ENCODE data around the gene CAPN11. TPM values are rescaled to one million over a fixed set of nuclear protein-coding genes. Genes with fewer than 3 reads are reported as not detected.

The CAPN11 gene
- 2.4 TPM for total RNA-seq
- long read RNA-seq, partial matches to known transcripts: 1 of 10 reads
- long read RNA-seq, other reads (novel, unspliced or antisense): 9 of 10 reads

DNA sequence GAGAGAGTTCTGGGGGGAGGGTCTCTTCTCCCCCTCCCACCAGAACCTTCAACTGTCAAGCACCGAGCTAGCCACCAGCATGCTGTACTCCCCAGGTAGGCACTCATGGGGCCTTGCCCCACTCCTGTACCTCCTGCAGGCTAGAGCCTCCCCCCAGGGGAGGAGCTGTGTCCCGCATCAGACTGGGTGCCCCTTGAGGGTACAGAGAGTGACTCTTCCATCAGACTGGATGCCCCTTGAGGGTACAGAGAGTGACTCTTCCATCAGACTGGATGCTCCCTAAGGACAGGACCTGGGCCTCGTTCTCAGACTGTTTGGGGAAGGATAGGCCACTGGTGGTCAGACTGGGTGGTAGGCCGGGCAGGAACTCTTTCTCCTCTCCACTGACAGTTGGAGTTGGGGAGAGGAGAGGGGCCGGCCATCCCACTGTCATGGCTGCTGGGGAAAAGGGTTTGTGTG lies at the start of gene CAPN11:
TSS of gene CAPN11 (plus strand) at position 51 of the 459 bp plus-strand sequence. CDS start at position 80, 29 bp downstream.
- no peak for DNase-seq (ENCODE audit: low spot score)

GRCh38 chr6:44109212-44109611 lies 49.4 kb upstream of the CAPN11 start:
- DNase-seq (ENCODE audit: low spot score): no peak

DNA sequence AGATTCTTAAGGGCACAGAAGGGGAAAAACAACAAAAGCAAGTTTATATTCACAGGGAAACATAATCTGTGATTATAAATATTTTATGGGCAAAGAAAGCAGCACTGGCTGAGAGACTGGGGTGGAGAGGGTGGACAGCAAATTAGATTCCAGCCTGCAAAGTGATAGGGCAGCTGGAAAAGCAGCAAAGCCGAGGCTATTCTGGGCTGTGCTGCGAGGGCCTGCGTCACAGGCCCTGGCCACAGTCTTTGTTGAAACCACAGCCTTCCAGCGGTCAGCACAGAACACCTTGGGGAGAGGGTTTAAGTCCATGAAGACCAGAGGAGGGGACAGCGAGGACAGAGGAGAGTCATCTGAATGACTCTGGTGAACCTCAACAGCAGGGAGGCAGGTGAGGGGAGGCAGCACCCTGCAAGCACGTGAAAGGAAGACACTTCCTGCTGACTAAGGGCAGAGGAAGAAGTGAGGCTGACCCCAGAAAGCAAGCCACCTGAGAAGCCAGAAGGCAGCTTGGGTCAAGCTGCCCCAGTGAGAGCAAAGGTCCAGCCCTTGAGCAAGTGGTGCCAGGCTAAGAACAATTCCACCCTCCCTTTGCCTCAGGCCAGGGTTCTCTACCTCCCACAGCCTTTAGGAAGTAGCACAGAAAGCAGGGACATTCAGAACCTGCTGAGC lies 48.5 kb upstream of the CAPN11 start:
- DNase-seq (ENCODE audit: low spot score): no peak

GRCh38 chr6:44110966-44111365 lies 47.7 kb upstream of the CAPN11 start:
- no peak for DNase-seq (ENCODE audit: low spot score)

DNA sequence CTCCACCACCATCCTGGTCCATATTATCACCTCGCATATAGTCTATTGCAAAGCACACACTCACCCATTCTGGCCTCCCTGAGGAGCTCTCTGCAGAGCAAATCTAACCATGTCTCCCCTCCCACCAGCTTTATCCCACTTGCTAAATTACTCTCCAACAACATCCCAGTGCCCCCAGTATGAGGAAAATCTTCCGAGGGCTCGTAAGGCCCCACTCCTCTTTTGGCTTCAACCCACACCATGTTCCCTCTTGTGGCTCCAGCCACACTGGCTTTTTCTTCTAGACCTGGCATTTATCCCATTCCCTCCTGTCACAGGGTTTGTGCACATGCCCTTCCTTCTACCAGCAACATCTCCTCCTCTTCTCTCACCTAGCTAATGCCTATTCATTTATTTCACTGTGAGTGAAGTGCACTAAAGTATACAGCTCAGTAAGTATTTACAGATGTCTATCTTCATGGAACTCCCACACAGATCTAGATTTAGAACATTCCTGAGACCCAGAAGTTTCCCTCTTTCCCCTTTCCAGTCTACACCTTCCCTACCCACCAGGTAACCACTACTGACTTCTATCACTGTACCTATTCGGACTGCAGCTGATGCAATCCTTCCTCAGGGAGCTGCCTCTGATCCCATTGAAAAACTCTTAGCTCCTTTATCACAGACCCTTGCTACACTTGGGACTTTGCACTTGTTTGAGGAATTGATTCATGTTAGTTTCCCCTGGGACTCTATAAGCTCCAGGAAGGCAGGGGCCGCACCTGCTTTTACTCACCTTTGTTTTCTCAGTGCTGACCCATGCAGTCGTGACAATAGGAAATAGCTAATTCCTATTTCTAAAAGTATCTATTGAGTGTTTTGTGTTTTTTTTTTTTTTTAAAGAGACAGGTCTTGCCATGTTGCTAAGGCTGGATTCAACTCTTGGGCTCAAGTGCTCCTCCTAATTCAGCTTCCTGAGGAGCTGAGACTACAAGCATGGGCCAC lies 46.9 kb upstream of the CAPN11 start:
- no peak for DNase-seq (ENCODE audit: low spot score)

DNA sequence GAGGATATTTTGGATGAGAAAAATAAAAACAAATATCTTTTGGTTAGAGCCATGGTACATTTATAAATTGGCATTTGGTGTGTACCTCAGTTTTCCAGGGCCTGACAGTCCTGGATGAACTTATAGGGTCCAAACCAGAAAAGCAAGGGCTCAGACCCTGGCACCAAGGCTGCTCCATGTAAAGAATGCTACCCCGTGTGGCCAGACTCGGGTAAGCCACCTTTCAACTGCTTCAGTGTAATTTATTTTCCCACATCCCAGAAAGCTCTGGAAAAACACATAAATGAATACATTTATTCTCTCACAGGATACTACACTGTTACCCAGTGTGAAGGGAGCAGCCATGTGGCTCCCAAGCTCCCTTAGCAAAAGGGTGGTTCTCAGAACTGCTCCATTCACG lies 45.2 kb upstream of the CAPN11 start:
- DNase-seq (ENCODE audit: low spot score): no peak

- DNase-seq (ENCODE audit: low spot score): no peak
These were observed 42.8 kb upstream of the CAPN11 start for GRCh38 chr6:44115866-44116265.

GRCh38 chr6:44116641-44117382 lies 41.8 kb upstream of the CAPN11 start:
- no peak for DNase-seq (ENCODE audit: low spot score)

DNA sequence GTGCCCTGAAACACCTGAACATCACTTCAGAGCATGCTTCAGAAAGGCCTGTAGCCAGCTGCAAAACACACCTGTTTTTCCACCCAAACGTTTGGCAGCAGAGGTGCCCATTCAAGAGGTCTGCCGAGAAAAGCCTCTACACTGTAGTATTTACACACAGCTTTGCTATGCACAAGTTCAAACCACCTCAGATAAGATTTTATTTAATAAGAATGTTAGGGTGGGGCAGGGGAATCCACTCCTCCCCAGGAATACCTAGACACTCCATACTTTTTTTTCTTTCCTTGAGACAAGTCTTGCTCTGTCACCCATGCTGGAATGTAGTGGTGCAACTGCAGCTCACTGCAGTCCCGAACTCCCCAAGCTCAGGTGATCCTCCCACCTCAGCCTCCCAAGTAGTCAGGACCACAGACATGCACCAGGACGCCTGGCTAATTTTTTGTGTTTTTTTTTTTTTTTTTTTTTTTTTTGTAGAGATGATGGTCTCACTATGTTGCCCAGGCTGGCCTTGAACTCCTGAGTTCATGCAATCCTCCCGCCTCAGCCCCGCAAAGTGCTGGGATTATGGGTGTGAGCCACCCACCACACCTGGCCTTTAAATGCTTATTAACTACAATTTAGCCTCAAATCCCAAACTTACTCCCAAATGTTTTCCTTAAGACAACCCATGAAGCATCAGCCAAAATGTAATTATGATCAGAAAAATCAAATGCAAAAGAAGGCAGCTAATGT lies 41.1 kb upstream of the CAPN11 start:
- no peak for DNase-seq (ENCODE audit: low spot score)

- no peak for DNase-seq (ENCODE audit: low spot score)
These were observed 38.8 kb upstream of the CAPN11 start for GRCh38 chr6:44119704-44120262.

DNA sequence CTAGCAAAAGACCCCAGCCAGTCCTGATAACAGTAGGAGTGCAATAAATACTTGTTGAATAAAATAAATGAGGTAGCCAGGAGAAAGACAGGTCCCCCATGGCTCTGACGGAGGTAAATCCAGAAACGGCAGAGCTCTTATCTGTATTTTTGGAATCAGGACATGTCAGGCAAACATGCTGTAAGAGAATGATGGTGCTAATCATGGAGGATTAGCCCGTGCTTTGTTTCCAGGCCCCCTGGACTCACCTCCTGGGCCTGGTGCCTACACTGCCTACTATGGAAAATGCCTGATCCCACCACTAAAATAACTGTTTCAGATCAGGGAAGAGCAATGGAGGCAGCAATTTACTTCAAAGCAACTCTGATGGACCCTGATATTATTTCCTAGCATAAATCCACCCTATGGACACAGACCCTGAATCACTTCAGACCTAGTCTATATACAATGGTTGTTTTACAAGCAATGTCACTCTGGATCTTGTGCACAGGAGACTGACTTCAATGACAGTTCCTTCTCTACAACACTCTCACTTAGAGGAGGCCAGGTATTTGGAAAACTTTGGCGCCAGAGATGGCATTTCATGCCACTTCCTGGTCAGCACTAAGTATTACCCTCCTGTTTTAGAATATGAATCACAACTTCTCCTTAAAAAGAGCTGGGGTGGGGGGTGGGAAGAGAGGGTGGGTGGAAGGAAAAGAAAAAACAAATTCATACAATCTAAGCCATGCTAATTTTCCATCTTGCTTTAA lies 37.8 kb upstream of the CAPN11 start:
- no peak for DNase-seq (ENCODE audit: low spot score)

DNA sequence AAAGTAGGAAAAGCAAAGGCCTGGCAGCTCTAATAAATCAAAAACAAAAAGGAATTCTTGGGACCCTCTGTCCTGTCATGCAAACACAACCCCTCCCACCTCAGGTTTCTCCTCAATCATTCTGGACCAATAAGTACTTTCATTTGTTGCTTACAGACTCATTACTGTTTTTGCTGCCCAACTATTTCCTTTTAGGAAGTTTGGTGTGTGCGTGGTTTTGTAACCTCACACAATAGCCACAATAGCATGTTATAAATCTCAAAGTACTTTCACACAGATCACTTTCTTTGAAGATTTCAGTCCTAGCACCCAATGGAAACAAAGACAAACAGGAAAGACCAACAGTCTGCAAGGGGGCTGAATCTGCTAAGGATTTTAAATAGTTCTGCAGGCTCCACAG lies 35.8 kb upstream of the CAPN11 start:
- no peak for DNase-seq (ENCODE audit: low spot score)

DNA sequence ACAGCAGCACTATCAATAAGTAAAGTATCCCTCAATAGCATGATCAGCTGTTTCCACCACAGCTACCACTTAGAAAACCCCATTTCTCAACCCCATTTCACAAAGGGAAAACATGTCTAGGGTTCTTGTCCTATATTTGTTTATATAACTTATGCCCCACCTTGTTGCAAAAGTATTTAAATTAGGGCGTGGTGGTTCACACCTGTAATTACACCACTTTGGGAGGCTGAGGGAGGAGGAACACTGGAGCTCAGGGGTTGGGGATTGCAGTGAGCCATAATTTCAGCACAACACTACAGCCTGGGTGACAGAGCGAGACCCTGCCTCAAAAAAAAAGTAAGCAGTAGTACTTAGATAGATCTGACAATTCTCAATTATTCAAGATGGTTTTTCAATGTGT lies 35.1 kb upstream of the CAPN11 start:
- no peak for DNase-seq (ENCODE audit: low spot score)

DNA sequence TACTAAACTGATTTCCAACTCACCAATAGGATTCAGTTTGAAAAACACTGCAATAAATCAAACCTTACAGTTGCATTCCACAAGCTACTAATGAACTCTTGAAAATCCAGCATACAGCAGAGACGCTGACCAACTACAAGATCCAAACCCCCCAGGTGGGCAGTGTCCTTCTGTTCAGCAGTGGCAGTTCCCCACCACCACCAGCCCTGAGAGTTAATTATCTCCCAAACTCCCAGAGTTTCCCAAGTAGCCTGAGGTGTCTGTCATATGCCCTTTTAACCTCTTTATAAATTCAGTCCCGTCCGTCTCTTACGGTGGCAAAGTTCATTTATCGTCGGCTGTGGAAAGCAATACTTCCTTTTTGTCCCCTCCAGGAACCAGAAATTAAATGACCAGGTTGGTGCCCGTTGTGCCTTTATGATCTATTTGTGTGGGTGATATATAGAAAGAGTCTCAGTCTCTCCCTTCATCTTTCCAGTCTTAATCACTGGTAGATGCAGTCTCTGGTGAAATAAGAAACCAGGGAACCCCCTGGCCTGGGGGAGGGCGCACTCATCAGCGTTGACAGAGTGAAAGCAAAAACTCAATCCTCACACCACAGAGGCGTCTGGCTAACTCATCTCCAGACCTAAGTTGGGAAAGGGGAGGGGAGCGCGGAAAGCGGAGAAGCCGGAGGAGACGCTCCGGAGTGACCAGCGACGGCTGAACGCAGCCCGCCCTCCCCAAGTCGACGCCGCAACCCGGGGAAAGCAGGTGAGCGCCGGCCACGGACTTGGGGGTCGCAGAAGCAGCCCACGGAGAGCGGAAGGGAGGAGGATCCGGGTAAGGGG lies 32.1 kb upstream of the CAPN11 start:
- no peak for DNase-seq (ENCODE audit: low spot score)

DNA sequence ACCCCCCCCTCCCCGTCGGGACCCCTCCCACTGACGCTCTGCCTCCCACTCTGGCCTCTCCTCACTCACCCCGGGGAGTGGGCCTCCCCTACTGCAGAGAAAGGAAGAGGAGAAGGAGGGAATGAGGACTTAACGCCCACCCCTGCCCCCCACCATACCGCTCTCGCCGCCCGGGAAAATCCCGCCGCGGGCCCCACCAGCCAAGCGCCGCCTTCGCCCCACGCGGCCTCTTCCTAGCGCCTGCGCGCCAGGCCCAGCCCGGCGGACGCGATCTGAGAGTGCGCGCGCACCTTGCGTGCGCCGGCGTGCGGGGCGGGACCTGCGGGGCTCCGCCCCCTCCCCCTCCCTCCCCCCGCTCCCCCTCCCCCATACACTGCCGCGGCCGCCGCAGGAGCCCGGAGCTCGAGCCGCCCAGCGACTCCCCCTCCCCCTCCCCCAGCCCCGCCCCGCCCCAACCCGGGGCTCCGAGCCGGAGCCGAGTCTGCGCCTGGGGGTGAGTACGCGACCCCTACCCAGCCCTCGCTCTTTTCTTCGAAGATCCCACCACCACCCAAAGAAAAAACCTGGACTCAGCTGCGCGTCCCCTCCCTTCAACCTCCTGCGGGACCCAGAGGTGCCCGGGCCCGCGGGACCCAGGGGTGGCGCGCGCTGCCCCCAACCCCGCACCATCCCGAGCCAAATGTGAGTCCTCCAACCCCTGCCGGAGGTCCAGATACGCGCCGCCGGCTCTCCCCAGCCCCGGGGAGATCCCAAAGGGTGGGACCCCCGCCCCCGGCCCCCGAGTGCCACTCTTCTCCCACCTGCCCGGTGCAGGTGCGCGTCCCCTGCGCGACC lies 31.2 kb upstream of the CAPN11 start, which contains the start of the genes MRPL14 and TMEM63B:
TSS of gene MRPL14 (minus strand) at position 267 of the 834 bp plus-strand sequence. CDS start 10,841 bp downstream, outside the sequence.
TSS of gene TMEM63B (plus strand) at position 369 of the 834 bp plus-strand sequence. CDS start 7,031 bp downstream, outside the sequence.
- DNase-seq (ENCODE audit: low spot score): peak; percentile 98

DNA sequence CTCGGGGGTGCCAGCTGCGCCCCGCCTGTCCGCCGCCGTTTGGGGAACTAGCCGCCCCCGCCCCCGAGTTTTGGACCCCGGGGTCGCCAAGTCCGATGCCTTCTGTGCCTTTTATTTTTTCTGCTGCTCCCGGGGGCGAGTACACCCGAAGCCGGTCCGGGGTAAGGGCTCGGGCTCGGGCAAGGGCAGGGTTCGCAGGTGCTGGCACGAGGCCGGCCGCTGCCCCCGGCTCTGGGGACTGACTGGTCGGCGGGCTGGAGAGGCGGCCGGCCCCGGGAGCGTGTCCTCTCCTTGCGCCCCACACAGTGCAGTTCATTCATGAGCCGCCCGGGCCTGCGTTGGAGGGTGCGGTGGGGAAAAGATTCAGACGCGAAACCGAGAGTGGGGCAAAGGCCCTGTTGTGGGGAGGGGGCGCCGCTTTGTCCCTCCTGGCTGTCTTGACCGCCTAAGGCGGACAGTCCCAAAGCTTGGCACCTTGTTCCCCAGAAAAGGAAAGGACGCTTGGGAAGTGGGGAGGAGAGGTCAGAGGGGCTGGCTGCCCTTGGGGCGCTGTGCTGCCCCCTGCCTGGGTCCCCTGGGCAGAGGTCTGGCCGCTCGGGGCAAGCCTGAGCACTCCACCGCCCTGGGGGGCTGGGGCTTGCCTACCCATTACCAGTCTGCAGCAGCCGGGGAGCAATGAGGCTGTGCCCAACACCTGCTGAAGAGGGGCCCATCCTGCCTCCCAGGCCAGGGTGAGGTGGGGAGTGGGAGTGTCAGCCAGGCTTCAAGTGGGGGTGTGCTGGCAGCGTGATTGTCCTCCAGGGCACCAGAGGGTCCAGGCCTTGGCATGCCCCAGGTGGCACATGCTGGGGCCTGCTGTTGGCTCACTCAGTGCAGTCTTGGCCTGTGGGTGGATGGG lies 30.4 kb upstream of the CAPN11 start:
- no peak for DNase-seq (ENCODE audit: low spot score)
